Endometrial microvascular endothelial cells (primary cell): ENCODE measurements around the gene EXOC3. TPM values are rescaled to one million over a fixed set of nuclear protein-coding genes. Genes with fewer than 3 reads are reported as not detected.
"Not testable (repeated sequence)": the region's sequence is repeated elsewhere in the genome, so short reads cannot be mapped to it uniquely, and the experiment has no call there.

Experiments used
- in situ Hi-C: cut with HindIII; loops from 2 replicates; pipeline ENCODE4 v1.10.0; 2017; ENCODE audit warnings: low sequenced_read_pairs, low pct_unique_long_range_greater_than_20kb; ENCODE audit errors: inconsistent ontology term
- total RNA-seq: library from RNA; depleted of rRNA; stranded (reverse); fragments of >200 nt; gene quantifications from one replicate; pipeline ENCODE4 v1.2.3, GENCODE V29; 2015; ENCODE audit errors: inconsistent ontology term

The EXOC3 gene
- total RNA-seq, 1 donor from 2014 or later = 32.1 TPM

DNA sequence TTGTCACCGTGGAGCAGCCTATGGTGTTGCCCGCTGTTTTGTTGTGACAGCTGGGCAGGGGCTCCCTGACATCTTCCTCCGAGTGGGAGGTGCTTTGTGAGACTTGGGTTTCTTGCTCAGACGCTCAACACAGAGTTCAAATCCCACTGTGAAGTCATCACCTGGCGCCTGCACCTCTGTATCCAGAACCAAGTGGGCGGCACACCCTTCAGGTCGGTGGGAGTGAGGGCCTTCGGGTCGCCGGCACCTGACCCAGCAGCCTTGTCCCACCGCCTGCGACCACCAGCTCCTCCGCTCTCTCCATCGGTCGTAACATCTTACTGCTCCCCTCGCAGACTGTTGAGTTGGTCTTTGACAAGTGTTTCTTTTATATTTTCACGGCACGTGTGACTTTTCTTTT, 37.6 kb upstream of the EXOC3 start:
- in situ Hi-C loops = no loop called here

DNA sequence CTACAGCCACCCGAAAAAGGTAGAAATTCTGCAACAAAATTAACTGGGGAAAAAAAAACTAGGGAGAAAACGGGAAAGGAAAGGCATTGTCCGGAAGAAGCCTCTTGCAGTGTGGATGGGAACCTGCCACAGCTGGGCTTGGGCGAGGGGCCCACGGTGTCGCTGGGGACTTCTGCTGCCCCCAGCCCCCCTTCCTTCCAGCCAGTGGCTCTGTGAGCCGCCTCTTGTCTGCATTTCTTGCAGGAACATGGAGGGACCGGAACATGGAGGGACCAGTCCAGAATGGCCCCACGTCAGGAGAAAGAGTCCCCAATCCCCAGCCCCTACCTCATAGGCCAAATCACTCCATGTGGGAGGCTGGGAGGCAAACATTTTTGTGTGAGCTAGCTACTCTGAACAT, 36.9 kb upstream of the EXOC3 start:
- in situ Hi-C loops = no loop called here

DNA sequence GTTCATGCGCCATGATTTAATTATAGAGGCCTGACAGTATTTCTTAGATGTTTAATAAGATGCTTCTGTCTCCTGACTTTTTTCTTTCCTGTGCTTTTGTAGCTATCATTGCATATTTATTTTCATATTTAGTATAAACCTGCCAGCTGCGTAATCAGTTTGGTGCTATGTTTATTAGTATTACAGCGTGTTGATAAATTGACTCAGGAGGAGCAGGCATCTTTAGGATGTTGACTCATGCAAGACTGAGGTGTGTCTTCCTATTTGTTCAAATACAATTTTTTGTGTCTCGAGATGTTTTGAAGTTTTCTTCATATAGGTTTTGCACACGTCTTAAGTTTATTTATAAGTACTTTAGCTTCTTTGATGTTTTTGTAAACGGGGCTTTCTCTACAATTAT, 35.9 kb upstream of the EXOC3 start:
- in situ Hi-C loops = no loop called here

DNA sequence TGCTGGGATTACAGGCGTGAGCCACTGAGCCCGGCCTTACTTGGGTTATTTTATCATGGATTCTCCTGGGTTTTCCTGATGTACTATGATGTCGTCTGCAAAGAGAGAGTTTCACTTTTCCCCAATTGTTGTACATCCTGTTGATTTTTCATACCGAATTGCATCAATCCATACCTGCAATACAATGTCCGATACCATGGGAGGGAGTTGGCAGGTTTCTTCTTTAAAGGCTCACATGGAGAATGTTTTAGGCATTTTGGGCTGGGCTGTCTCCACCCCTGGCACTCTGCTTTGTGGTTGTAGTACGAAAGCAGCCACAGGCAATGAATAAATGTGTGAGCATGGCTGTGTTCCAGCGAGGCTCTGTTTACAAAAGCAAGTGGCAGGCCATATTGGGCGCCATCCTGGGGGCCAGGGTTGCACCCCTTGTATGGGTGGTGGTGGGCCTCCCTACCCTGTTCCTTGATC, 35.1 kb upstream of the EXOC3 start:
- in situ Hi-C loops = no loop called here

DNA sequence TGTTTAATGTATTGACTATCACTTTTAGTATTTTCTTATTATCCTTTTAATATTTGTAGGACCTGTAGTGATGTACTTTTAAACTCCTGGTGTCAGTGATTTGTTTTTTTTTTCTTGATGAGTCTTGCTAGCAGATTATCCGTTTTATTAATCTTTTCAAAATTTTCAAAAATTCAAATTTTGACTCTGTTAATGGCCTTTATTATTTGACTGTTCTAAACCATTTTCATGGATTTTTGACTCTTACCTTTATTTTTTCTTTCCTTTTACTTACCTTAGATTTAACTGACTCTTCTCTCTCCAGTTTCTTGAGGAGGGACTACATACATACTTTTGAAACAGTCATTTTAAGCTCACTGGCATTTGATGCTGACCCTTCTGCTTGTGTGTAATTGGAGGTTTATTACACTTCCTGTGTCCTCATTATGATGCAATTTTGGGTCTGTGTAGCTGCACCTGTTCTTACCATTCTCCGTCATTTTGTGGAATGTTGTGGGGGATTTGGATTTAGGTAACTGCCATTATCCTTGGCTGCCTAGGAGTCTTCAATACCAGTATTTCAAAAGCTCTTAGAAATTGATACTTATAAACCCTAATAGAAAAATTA, 32.0 kb upstream of the EXOC3 start:
- in situ Hi-C loops = no loop called here

DNA sequence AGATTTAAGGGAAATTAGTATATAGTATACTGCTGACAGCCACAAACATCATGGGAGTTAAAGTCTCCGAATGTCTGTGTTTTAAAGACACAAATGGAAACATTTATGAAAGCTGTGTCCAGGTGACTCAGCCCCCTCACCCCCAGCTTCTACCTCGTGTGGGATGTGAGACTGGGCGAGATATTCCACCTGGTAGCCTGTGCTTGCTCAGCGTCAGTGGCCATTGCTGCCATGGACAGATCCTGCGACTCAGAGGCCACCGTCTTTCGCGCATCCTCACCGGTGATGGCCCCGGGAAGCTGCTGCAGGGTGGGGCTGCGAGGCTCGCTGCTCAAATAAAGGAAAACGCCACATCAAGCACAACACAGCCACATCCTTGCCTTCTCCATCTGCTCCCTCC, 31.2 kb upstream of the EXOC3 start:
- in situ Hi-C loops = no loop called here

DNA sequence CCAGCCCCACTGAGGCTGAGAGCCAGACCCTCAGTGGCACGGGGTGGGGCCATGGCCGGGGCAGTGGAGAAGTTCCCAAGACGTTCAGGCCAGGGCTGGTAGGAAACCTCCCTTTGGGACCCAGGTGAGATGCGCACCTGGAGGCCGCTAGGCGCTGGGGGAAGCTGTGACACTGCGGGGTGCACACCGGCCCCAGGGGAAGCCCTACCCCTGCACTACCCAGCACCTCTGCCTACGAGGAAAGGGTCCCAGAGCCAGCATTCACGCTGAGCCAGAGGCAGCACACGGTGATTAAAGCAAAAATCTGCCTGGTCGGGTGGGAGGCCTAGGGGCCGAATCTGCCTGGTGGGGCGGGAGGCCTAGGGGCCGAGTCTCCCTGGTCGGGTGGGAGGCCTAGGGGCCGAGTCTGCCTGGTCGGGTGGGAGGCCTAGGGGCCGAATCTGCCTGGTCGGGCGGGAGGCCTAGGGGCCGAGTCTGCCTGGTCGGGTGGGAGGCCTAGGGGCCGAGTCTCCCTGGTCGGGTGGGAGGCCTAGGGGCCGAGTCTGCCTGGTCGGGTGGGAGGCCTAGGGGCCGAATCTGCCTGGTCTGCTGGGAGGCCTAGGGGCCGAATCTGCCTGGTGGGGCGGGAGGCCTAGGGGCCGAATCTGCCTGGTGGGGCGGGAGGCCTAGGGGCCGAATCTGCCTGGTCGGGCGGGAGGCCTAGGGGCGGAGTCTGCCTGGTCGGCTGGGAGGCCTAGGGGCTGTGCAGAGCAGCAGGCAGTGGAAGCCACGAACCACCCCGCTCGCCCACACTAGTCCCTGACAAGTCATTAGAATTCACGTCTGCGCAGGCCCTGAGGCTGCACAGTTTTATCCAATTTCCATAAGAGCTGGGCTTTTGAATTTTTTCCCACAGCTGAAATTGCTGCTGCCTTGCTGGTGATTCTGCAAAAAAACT, 27.7 kb upstream of the EXOC3 start:
- in situ Hi-C loops = not testable (repeated sequence)

DNA sequence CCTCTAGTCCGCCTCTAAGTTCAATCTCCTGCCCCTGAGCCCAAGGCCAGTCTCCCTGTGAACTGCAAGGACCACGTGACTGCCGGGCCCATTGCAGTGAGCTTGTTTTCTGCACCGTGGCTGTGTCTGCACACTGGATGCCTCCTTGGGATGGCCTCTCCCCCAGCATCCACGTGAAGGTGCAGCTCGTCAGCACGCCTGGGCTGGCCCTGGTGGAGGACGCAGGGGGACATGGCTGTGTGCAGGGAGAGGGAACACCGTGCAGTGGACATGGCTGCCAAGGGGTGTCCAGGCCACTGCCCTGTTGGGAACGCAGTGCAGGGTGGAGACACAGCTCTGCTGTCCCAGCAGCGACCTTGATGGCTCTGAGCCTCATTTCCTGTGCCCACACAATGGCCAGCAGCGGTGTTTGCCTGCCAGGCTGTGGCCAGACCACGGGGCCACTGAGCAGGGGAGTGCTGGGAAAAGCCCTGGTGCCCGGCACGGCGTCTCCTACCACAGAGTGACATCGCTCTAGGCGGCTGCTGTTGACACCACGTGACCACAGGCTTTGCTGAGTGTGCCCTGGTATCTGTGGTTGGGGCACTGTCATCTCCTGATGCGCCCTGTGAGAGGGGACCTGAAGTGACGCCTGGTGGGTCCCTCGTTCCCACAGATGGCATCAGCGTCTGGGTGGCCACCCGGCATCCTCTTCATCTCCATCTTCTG, 26.9 kb upstream of the EXOC3 start:
- in situ Hi-C loops = no loop called here

DNA sequence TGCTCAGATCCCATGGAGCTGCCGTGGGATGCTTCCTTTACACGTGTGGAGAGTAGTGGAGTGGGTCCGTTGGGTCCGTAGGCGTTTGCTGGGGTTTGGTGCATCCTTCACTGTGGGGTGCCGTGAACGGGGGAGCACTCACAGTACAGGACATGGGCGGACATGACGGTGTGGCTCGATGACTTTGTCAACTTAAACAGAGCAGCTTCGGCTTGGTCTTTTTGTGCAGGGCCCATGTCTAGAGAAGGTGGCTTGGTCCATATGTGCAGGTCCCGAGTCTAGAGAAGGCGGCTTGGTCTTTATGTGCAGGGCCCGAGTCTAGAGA, 26.4 kb upstream of the EXOC3 start:
- in situ Hi-C loops = no loop called here

DNA sequence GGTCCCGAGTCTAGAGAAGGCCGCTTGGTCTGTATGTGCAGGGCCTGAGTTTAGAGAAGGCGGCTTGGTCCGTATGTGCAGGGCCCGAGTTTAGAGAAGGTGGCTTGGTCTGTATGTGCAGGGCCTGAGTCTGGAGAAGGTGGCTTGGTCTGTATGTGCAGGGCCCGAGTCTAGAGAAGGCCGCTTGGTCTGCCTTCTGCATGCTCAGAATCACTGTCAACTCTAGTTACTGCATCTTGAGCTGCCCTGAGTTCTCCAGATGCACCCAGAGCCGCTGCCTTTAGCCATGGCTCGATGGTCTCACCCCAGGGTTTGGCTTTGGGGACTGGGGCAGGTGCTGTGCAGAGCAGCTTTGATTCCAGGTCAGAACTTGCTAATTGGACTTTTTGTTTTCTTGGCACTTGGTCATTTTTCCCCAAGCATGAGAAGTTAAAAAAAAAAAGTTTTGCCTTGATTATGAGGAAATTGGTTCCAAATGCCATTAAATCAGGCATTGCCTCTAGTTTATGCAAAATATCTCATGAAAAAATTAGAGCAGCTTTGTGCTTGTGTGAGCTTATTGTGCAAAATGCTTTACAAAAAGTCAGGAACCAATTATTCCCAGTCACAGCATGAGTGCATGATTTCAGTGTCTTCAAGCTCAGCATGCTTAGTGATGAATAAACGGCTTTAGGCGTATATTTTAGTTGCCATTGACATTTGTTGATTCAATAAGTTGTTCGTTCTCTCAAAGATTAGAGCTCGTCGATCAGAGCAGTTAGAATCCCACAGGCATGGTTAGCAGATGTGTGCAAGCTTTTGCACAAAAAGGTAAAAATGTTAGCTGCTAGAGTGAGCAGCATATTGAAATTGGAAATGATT, 25.4 kb upstream of the EXOC3 start:
- in situ Hi-C loops = no loop called here

DNA sequence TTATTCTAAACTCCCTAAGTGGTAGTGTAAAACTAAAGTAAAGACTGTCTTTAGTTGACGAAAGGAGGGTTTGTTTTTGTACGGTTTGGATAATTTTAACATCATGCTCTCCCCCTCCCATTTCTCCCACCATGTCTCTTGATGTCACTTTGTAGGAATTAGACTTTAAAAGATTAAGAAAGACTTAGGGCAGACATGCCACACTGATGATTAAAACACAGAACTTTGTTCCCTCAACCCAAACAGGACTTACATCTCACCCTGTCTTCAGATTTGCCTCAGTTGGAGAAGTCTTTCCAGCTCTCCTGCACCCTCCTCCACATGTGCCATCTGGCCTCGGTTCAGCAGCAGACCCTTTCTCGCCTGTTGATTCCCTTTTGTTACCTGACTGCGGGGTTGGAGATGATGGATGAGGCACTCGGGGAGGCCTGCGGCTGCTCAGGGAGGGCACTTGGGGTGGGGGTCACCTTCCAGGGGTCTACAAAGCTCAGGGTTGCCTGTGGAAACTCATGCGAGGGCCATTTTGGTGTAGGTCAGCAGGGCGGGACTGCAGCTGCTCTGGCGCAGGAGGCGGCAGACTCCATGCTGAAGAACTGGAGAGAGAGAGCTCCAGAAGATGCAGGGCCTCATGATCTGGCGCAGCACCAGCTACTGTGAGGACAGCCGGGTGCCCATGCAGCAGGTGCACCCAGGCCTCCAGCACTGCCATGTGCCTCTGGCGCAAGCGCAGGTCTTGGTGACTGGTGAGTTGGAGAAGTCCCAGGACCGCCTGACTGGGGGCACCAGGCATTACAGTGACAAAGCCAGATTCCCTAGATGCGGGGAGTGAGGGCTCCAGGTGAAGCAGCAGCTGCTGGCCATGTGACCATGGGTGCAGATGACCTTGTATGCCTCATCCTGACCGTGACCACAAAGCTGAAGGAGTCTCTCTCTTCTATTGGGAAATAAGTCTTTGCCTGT, 24.5 kb upstream of the EXOC3 start:
- in situ Hi-C loops = no loop called here

DNA sequence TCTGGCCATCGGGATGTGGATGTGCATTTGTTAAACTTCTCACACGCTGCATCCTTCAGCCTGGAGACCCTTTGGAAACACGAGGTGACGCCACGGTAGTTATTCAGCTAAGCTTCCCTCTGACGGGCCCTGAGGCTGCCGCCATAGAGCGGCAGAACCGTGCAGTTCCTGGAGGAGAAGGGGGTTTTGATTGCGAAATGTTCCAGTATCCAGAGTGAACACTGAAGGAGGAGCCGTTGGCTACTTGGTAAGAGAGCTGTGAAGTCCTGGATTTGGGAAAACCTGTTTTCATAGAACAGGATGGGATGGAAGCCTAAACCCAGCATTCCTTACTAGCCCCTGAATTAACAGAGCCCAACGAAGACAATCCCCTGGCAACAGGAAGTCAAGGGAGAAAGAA, 23.0 kb upstream of the EXOC3 start:
- in situ Hi-C loops = no loop called here

DNA sequence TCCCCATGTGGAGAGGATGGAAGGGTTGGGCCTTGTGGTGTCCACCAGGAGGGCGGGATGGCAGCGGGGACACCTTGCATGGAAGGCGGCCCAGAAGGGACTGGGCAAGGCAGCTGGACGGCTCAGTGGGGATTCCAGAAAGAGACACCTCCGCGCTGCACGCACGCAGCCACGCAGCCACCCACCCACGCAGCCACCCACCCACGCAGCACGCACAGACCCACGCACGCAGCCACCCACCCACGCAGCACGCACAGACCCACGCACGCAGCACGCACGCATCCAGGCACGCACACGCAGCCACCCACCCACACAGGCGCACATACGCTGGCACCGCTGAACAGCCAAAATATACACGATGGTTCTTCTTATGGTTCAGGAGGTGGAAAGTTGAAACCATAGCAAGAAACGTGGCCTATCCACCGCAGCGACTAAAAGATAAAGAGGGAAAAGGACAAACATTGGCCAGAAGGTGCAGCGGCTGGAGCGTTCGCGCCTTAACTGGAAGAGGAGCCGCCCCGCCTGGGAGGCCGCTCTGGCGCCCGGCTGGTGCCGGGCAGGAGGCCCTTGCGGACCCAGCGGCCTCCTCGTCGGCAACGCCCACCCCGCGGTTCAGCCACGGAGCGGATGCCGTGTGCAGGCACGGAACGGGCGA, 22.2 kb upstream of the EXOC3 start:
- in situ Hi-C loops = no loop called here

DNA sequence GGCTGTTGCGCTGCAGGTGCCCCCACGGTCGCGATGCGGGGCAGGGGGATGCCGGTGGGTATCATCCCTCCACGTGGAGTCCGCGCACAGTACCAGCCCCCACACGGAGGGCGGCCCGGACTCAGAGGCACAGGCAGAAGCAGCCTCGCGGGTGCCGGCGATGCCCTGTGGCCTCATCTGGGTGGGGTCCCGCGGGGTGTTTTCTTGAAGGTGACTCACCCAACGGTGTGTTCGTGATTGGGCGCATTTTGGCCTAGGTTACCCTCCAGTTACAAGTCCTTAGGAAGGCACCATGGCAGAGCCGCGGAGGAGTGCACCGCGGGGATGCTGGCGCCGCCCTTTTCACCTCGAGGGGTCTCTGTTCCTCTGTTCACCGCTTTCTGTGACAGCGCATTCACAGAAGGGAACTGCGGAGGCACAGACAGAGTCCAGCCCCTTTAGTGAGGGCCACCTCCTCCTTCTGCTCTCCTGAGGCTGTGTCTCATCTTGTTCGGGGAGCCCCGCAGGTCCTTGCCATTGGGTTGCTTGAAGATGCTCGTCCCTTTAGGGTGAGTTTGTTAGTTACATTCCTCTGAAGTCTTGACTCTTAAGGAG, 21.6 kb upstream of the EXOC3 start:
- in situ Hi-C loops = no loop called here

DNA sequence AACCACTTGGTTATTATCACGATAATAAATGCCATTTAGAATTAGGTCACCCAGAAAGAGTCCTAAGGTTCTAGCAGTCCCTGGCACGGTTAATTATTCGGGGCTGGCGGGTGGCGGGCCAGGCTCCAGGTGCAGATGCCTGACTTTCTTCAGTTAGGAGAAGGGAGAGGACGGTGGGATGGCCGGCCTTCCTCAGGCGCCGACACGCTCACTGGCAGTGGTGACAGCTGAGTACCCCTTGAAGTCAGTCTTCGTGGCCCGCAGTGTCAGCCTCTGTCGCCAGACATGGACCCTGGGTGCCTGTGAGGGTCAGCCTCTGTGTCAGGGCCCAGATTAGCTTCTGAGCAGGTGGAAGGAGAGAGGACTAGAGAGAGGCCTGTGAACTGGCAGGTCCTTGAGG, 21.1 kb upstream of the EXOC3 start:
- in situ Hi-C loops = no loop called here

DNA sequence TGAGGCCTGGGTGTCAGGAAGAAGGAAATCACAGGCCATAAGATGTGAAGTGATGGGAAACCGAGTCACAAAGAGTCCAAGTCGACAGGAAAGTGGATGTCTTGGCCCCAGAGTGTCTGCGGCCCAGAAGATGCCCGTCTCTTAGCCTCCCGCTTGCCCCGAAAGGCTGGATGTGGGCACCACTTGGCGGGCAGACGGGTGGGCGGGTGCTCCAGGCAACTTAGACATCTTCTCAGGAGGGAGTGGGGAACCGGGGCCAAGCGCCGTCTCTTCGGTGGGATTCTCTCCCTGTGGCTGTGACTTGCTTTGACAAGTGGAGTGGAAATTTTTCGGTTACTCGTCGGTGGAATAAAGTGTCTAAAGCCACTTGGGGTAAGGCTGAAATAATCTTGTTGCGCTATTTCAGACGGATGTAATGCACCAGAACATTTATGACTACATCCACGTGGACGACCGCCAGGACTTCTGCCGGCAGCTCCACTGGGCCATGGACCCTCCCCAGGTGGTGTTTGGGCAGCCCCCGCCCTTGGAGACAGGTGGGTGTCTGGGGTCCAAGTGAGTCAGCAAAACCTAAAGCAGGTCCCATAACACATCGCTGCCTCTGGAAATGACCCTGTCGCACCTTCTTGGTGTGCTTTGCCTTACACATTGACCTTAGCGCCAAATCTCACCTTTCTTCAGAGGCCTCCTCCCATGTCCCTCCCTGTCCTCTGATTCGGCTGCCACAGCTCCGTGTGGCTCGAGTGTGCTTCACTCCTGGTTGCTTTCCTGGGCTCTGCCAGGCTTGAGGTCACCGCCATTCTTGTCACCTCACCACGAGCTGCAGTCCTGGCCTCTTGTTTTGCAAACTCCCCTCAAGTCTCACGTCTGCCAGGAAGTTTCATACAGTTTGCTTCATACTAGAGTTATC, 20.4 kb upstream of the EXOC3 start:
- in situ Hi-C loops = no loop called here
